Measurements from ENCODE around the gene SERPINB10. TPM values are rescaled to one million over a fixed set of nuclear protein-coding genes. Genes with fewer than 3 reads are reported as not detected.

The SERPINB10 gene
- total and polyA plus RNA-seq, 2 of the 8 experiments (the other 6 are each of a cell fraction or from before 2014, with no cell fraction given) = not detected

DNA sequence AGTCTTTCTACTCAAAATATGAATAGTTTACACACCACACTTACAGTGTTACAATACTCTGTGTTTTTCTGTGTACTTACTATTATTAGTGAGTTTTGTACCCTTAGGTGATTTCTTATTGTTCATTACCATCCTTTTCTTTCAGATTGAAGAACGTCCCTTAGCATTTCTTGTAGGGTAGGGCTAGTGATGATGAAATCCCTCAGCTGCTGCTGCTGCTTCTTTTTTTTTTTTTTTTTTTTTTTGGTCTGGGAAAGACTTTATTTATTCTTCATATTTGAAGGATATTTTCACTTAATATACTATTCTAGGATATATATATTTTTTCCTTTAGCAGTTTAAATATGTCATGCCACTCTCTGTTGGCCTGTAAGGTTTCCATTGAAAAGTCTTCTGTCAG is 49.3 kb upstream of the SERPINB10 start:
- no peak overlapping the region for H2BK20ac ChIP-seq (ENCODE audit: low read length)
- H3K9ac ChIP-seq (replicated peaks in 1 of 4; ENCODE audit: extremely low read depth in 1 of 4, low read depth in 3 of 4, low read length in 3 of 4) = no peak overlapping the region
- no peaks in the 10 kb centered on the region for H3K9me3 ChIP-seq (ENCODE audit: insufficient read depth in 2 of 2, low read depth in 1 of 2, low read length in 1 of 2)
- no peaks in the 10 kb centered on the region for H3K27me3 ChIP-seq (replicated peaks in 1 of 4; ENCODE audit: control insufficient read depth in 3 of 4, extremely low read depth in 1 of 4, insufficient read depth in 3 of 4, low read length in 3 of 4)
- POLR2A ChIA-PET (ENCODE audit: partially characterized antibody) = no interaction called here
- no peak overlapping the region for H3K27ac ChIP-seq (ENCODE audit: low read depth, low read length)
- no peak overlapping the region for H2AK5ac ChIP-seq (ENCODE audit: low read depth, low read length)
- H4K20me1 ChIP-seq (replicated peaks in 1 of 2; ENCODE audit: control insufficient read depth in 1 of 2, insufficient read depth in 2 of 2, low read length in 2 of 2) = no peaks in the 10 kb centered on the region
- no peak overlapping the region for H3K14ac ChIP-seq (ENCODE audit: insufficient read length)
- no peak overlapping the region for H2BK120ac ChIP-seq (replicated peaks; ENCODE audit: low read depth, low read length)
- H4K8ac ChIP-seq (ENCODE audit: extremely low read depth, insufficient read depth, low read length) = no peak overlapping the region
- no peak overlapping the region for H3K4me3 ChIP-seq (ENCODE audit: extremely low read depth in 1 of 4, insufficient read depth in 2 of 4, low read depth in 3 of 4, low read length in 4 of 4)
- H3K4me2 ChIP-seq (ENCODE audit: insufficient read depth in 1 of 2, low read depth in 2 of 2, low read length in 2 of 2) = no peak overlapping the region
- H3K56ac ChIP-seq (replicated peaks; ENCODE audit: insufficient read length, low read depth, low read length) = no peak overlapping the region
- no peaks in the 10 kb centered on the region for H3K79me1 ChIP-seq (ENCODE audit: low read depth, low read length)
- CTCF ChIA-PET (ENCODE audit: partially characterized antibody) = interaction anchor here (0.6 to 2.0 kb wide), 7 partner anchors 10 to 439 kb away, joined by 3 to 5 read pairs (median 3); no protein-coding TSS in a partner anchor
- H3K23me2 ChIP-seq (ENCODE audit: low read depth, low read length) = no peaks in the 10 kb centered on the region
- DNase-seq (ENCODE audit: low read depth in 1 of 2, low spot score in 2 of 2) = no peak
- H2BK5ac ChIP-seq (ENCODE audit: low read depth, low read length) = no peak overlapping the region
- H2AFZ ChIP-seq (ENCODE audit: low read length) = no peak overlapping the region
- 73% methylated on average over 1 of the region's 1 CpG; no CpG with 5 or more reads in 1 of the 2 experiments for whole genome bisulfite sequencing, 2 experiments (ENCODE audit: extremely low coverage in 1 of 2, insufficient coverage in 1 of 2, insufficient read length in 1 of 2, insufficient replicate concordance in 2 of 2, low coverage in 1 of 2, low lambda C conversion rate in 2 of 2, missing lambda C conversion rate in 1 of 2)
- no peak overlapping the region for H3K4ac ChIP-seq (replicated peaks; ENCODE audit: insufficient read length, low read depth, low read length)
- H3K18ac ChIP-seq (ENCODE audit: extremely low read depth, low read length) = no peak overlapping the region
- H4K91ac ChIP-seq (replicated peaks; ENCODE audit: insufficient read length, low read length) = no peak overlapping the region
- TF ChIP-seq EP300 (IDR thresholded peaks at IDR 0.05; ENCODE audit: borderline replicate concordance in 1 of 2, low read depth in 2 of 2, low read length in 2 of 2) (no peak), JUN (IDR thresholded peaks at IDR 0.05; ENCODE audit: low read depth, low read length) (no peak), CHD1 (IDR thresholded peaks at IDR 0.05; ENCODE audit: low read depth, low read length) (no peak), POLR2AphosphoS5 (IDR thresholded peaks at IDR 0.05; ENCODE audit: low read depth, low read length) (no peak), ZNF274 (IDR thresholded peaks at IDR 0.05; ENCODE audit: borderline replicate concordance, extremely low read depth, low read length) (no peak), CBX8 (IDR thresholded peaks at IDR 0.05; ENCODE audit: borderline replicate concordance, low read depth, low read length) (no peak), BACH1 (IDR thresholded peaks at IDR 0.05; ENCODE audit: low read length) (no peak), CREB1 (IDR thresholded peaks at IDR 0.05) (no peak)
- TF ChIP-seq, protein P1, sequence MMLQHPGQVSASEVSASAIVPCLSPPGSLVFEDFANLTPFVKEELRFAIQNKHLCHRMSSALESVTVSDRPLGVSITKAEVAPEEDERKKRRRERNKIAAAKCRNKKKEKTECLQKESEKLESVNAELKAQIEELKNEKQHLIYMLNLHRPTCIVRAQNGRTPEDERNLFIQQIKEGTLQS (IDR thresholded peaks at IDR 0.05; ENCODE audit: insufficient read depth, low read depth, low read length) = no peak
- no peak for FAIRE-seq
- no peak overlapping the region for H2BK15ac ChIP-seq (ENCODE audit: low read length)
- no peaks in the 10 kb centered on the region for H3K36me3 ChIP-seq (ENCODE audit: control insufficient read depth in 2 of 4, insufficient read depth in 4 of 4, low read length in 3 of 4)
- H2BK12ac ChIP-seq (ENCODE audit: low read depth, low read length) = no peak overlapping the region
- H3K4me1 ChIP-seq (replicated peaks in 1 of 4; ENCODE audit: control insufficient read depth in 3 of 4, insufficient read depth in 4 of 4, low read length in 3 of 4) = no peaks in the 10 kb centered on the region
- no peaks in the 10 kb centered on the region for H3K79me2 ChIP-seq (ENCODE audit: control insufficient read depth in 1 of 2, insufficient read depth in 2 of 2, low read length in 2 of 2)
- no peak overlapping the region for H3K23ac ChIP-seq (ENCODE audit: insufficient read length)
- H4K5ac ChIP-seq (ENCODE audit: insufficient read length, low read depth, low read length) = no peak overlapping the region

All from H1 (cell line).